Left renal cortex interstitium (tissue), 4 donors: ENCODE data around the gene NR5A2. TPM values are rescaled to one million over a fixed set of nuclear protein-coding genes. Genes with fewer than 3 reads are reported as not detected.
"Not testable (repeated sequence)": the region's sequence is repeated elsewhere in the genome, so short reads cannot be mapped to it uniquely, and the experiment has no call there.

Experiments
- DNase-seq, 4 donors: peaks; one replicate each; pipeline ENCODE4 v3.0.0-alpha.2; 2013; ENCODE audit warnings: low read depth in 4 of 4, low spot score in 2 of 4, missing footprints in 1 of 4
- polyA plus RNA-seq, 4 donors: library from polyadenylated mRNA; unstranded; fragments of 120-200 nt; gene quantifications; one replicate each; pipeline ENCODE4 v1.2.1, GENCODE V29; 2013; ENCODE audit not compliant: insufficient read length in 4 of 4

The NR5A2 gene
- polyA plus RNA-seq, 4 donors, result 1.8 to 2.6 (median 2.3) TPM

DNA sequence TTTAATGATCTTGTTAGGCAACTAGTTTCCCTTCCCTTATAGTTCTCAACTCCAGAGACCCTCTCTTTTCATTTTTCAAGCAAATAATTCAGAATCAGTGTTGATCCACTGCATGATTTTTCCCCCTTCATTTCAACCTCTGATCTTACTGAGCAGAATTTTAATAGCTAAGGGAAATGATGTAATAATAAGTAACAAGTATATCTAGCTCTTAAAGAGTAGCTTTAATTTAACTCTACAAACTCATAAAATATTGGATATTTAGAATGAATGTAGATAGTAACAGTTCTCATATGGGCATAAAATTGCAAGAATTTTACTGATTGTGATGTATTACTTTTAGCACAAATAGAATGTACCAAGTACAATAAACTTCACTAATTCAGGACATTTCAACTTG is 130.2 kb downstream of the NR5A2 start:
- DNase-seq, result no peak

DNA sequence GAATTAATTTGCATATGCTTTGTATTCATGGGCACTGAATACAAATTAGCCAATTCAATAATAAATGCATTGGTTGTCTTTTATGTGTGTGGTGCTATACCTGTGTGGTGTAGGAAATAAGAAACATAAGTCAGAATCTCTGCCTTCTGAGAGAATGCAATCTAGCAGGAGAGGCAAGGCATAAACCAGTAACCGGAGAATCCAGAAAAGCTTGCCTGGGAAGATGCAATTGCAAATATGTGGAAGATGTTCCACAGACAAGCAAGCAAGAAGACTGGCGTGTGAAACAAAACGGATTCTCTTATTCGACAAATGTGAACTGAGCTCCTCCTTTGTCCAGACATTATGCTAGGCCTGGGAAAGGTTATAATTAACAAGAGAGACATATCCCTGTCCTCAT is 134.3 kb downstream of the NR5A2 start:
- no peak for DNase-seq

GRCh38 chr1:200162258-200162657 is 134.7 kb downstream of the NR5A2 start:
- DNase-seq, result no peak

DNA sequence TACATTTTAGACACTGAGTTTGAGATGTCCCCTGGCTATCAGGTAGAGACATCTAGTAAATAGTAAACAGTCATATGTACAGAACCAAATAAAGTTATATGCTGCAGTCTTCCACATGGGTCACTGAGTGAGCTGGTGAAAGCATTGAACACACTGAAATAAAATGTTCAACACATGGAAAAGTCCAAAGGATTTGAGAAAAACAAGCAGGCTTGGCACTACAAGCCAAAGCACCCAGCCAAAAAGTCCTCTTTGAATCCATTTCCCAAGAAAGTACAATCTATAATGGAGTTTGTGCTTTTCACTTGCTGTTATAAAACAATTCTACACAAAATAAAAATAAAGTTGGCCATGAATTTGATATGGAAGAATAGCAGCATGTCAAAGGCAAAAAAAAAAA is 135.4 kb downstream of the NR5A2 start:
- no peak for DNase-seq

DNA sequence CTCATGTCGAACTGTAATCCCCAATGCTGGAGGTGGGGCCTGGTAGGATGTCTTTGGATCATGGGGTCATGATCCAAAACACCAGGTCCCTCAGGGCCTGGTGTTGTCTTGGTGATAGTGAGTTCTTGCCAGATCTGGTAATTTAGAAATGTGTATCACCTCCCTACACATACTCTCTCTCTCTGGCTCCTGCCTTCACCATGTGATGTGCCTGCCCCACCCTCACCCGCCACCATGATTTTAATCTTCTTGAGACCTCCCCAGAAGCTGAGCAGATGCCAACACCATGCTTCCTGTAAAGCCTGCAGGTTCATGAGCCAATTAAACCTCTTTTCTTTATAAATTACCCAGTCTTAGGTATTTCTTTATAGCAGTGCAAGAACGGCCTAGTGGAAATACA is 136.4 kb downstream of the NR5A2 start:
- no peak for DNase-seq

DNA sequence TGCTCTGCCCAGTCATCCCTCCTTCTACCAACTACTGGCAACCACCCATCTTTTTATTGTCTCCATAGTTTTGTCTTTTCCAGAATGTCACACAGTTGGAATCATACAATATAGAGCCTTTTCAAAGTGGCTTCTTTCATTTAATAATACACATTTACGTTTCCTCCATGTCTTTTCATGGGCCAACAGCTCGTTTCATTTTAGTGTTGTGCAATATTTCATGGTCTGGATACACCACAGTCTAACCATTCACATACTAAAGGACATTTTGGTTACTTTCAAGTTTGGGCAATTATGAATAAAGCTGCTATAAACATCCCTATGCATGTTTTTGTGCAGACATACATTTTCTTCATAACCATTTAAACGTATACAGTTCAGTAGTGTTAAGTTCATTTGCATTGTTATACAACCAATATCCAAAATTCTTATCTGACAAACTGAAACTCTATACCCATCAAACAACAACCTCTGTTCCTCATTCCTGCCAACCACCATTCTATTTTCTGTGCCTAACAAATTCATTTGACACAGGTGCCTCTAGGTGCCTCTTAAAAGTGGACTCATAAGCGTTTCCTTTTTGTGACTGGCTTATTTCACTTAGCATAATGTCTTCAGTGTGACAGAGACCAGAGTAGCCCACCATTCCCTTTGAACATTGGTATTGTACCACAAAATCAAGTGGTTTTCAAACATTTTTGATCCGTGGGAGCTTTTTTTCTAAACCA is 138.1 kb downstream of the NR5A2 start:
- no peak for DNase-seq

DNA sequence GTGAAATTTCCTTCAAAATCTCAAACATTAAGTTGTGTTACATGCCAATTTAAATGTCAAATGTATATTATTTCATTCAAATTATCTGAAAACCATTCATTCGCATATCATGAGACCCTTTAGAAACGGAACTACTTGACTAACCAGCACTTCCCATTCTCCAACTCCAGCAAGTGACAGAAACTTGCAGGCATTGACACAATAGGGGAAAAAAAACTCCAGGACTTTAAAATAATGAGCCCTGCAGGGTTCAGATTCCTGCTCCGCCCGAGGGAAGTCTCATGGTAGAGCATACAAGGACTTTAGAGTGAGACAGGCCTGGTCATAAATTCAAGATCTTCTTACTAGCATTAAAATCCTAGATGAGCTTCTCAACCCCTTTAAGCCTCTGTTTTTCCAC is 138.9 kb downstream of the NR5A2 start:
- DNase-seq, result no peak

DNA sequence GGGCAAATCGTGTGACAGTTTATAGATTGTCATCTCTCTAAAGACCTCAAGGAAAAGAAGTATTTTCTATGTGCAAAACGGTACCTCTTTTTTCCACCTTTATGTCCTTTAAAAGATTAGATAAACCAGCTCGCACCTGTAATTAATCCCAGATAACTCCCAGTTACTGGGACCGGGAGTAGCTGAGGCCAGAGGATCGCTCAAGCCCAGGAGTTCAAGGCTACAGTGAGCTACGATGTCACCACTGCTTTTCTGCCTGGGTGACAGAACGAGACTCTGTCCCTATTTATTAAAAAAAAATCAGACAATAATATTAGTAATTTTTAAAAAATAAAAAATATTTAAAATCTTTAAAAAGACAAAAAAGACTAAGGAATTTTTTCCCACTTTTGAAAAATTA is 141.4 kb downstream of the NR5A2 start:
- DNase-seq, result no peak

DNA sequence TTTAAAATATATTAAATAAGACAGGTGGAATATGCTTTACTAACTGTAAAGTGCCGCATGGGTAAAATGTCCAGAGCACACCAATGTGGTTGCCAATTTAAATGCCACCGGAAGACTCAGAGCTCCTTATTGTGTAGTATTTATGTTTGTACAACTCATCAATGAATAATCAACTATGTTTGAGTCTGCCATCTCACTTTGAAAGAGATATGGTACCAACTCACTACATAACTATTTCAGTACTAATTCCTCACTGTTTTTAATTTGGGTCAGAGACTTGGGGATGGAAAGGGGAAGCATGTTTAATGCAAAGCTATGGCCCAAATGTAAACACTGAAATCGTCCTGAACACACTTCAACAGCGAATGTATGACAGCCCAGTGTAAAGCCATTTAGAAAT is 144.8 kb downstream of the NR5A2 start:
- DNase-seq, result no peak

- no peak for DNase-seq
Observed at GRCh38 chr1:200173097-200173618, 145.6 kb downstream of the NR5A2 start.

DNA sequence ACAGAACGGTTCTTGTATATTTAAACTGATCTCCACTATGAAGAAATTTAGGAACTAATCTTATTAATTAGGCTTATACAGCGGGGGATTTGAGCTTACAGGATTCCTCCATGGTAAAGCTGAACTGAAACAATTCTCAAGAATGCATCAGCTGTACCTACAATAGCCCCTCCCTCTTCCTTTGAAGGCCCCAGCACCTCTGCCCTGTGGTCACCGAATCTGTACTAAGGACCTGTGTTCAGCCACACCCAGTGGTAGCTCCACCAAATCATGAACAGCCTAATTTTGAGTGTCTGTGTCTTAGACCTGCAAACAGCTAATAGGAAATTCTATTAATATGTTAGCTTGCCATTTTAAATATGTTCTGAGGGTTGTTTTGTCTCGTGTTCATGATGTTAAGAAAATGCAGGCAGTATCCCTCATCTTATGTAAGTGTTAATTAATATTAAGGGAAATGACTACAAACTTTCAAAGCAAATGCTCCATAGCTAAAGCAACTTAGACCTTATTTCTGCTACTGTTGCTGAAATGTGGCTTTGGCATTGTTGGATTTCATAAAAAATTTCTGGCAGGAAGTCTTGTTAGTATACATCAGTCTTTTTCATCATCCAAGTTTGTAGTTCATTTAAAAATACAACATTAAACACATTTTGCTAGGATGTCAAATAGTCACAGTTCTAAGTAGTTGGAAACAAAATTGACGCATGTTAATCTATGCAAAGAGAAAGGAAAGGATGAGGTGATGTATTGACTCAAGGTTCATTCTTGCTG is 147.2 kb downstream of the NR5A2 start:
- no peak for DNase-seq

DNA sequence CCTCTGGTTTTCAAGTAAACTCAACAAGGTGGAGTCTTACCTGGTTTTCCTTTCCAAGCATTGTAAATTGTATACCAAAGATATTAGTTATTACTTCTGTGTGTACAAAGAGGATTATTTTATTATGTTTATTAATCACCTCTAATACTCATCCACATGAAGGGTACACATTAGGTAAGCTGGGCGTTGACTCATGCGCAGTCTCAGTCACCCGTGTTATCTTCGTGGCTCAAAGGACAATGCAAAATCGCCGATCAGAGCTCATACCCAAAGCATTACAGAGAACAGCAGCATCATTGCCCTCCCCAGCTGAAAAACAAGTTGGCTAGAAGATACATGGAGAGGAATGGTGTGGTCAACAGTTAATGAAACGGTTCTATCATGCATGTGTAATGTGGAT is 148.7 kb downstream of the NR5A2 start:
- DNase-seq, result no peak

DNA sequence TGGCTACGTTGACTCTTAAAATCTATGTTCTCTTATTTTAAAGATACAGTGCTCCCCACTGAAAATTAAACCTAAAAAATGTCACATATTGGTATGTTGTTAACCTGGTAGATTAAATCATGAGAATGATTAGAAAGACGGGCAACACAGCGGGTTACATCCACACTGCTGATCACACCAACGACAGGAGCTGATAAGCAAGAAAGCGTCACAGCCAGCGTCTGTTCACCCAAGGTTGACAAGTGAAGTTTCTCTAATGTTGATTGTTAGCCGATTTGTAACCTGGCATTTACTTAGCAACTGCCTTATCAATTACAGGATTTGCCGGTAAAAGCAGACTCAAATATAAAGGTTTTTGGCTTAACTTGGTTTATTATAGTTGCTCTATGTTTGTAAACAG is 149.3 kb downstream of the NR5A2 start:
- DNase-seq, result no peak

GRCh38 chr1:200178340-200178739 is 150.8 kb downstream of the NR5A2 start:
- no peak for DNase-seq

DNA sequence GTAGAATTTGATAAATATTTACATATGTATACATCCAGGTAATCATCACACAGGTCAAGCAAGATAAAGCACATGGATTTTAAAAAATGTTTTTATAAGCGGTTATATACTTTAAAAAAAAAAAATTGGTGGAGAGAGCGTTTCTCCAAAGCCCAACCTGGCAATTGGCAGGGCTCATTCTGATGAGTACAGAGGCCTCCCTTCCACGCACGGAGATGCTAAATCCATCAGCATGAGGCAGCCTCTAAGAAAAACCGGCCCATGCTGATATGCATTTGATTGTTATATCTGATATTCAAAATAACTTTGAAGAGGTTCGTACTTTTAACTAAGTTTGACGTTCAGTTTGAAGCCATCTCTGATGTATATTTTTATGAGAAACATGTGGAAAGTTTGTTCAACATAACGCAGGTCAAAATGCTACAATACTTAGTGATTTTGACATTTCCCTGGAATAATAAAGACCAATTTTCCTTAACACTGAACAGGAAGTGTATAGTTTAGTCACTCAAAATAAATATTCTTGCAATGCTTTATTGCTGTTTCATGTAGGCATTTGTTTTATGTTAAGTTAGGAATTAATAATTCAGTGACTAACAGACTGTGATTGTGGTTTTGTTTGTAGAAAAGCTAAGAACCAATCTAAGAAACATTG is 151.7 kb downstream of the NR5A2 start:
- DNase-seq, result no peak

DNA sequence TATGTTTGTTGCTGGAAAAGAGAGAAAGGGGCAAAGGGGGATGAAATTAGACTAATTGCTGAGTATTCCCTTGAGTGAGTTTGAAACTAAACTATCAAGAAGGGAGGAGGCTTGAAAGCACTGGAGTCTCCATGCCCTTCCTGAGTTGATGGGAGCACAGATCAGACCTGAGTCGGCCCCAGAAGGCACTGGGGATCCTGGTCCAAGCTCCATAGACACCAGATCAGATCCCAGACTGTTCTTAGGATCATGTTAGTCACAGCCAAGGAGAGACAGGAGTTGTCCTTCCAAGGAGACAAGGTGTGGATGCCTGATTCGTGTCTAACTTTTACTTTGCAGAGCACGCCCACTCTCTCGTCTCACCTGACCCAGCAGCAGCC is 152.3 kb downstream of the NR5A2 start:
- DNase-seq, result no peak

DNA sequence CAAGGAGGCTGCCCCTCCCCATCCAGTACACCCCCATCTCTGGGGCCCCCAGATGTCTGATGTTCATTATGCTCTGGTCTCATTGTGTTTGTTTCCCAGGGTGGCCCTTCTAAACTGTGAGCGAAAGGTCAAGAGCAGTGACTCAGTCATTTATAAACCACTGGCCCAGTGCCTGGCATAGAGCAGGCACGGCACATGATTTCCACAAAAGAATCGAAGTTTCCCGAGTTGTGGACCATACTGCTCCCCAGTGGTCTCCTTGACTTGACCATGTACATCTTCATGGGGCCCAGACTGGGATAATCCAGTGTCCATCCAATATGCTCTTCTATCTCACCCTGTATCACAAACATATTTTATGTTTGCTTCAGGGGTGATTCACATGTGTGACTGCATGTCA is 153.3 kb downstream of the NR5A2 start:
- DNase-seq, result no peak

DNA sequence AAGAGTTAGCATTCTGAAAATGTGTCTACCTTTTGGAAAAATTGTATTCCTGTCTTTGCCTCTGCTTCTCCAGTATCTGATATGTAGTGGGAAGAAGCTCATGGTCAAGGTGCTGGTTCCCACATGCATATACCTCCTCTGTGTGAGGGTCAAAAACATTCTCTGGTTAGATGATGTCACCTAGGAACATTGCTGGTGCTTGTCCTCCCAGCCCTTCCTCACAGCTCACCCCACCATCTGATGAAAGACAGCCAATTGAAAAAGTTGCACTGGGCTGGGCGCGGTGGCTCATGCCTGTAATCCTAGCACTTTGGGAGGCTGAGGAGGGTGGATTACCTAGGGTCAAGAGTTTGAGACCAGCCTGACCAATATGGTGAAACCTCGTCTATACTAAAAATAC is 154.4 kb downstream of the NR5A2 start:
- DNase-seq, result no peak

- DNase-seq, result no peak
Observed at GRCh38 chr1:200182701-200183100, 155.2 kb downstream of the NR5A2 start.

DNA sequence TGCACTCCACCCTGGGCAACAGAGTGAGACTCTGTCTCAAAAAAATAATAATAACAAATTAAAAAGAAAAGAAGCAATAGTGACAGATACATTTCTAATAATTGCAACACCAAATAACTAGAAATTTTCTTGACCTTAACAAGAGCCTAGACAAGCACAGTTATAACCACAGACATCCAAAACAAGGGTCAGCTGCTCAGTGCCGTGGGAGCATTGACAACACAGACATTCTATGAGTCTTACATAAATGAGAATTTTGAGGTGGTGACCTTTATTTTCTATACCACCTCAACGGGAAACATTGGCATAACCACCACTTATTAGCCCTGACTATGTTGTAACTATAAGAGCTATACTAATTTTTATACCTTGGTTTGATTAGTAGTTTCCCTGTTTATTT is 156.1 kb downstream of the NR5A2 start:
- no peak for DNase-seq

DNA sequence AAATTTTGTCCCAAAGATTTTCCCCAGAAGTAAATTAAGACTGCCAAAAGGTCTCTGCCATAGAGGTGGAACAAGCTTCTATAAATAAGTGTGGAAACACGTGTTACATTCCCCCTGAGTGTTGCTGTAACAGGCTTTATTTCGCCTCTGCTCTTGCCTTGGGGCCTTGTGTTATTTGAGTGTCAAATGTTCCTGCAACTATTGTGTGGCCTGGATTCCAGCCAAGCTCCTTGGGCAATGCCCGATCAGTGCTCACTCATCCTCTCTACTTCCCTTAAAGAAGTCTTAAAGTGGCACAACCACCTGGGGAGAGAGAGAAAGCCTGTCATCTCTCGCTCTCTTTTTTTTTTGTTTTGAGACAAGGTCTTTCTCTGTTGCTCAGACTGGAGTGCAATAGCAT is 156.7 kb downstream of the NR5A2 start:
- peak in 3 of 4 donors; percentile 9 to 29 (median 11) for DNase-seq

DNA sequence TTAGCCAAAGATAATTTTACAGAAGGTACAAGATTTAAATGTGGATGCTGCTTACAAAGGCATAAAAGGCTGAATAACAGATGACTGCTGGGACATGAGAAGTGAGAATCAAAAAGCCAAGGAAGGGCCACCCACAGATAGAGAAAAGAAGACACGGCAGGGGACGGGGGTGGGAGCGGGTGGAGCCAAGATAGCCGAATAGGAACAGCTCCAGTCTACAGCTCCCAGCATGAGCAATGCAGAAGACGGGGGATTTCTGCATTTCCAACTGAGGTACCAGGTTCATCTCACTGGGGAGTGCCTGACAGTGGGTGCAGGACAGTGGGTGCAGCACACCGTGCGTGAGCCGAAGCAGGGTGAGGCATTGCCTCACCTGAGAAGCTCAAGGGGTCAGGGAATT is 157.7 kb downstream of the NR5A2 start:
- not testable (repeated sequence) for DNase-seq
